Measurements from ENCODE around the gene MCL1. TPM values are rescaled to one million over a fixed set of nuclear protein-coding genes. Genes with fewer than 3 reads are reported as not detected.

Gene MCL1
- total RNA-seq, 1 experiment from 2014 or later, result 145 TPM

DNA sequence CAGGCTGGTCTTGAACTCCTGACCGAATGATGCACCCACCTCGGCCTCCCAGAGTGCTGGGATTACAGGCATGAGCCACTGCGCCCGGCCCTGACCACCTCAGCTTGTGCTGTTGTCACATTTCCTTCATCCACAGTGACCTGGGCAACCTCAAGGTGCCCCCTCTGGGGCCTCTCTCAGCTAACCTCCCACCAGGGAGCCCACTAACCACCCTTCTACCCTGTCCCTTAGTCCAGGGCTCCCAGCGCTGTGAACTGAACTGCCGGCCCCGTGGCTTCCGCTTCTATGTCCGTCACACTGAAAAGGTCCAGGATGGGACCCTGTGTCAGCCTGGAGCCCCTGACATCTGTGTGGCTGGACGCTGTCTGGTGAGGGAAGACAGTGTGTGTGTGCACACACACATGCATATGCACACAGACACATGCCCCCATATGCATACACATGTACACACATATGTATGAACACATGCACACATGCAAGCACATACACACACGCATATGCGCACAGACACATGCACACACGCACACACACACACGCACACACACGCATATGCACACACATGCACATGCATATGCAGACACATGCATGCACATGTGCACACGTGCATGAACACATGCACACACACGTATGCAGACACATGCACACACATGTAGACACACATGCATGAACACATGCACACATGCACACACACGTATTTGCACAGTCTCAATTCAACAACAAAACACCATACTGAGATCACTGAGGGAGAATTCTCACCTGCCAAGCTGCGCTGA lies 24.0 kb downstream of the MCL1 start:
- BruUV-seq (replicated peaks), result no TSS peak
- peaks cover 40% of the 10 kb centered on the region for H3K4me1 ChIP-seq (replicated peaks; ENCODE audit: insufficient read depth)
- TF ChIP-seq EZH2 (IDR thresholded peaks at IDR 0.05; ENCODE audit: low read depth) (no peak), CTCF (conservative IDR thresholded peaks at IDR 0.05) (no peak)
- no peaks in the 10 kb centered on the region for H3K27me3 ChIP-seq (ENCODE audit: insufficient read depth, low read depth)
- H3F3A ChIP-seq (ENCODE audit: insufficient read depth, low read depth), result peaks cover 54% of the 10 kb centered on the region
- no peaks in the 10 kb centered on the region for H3K9me2 ChIP-seq (ENCODE audit: insufficient read depth)
- no peak overlapping the region for H2AFZ ChIP-seq
- DNase-seq, result no peak
- POLR2A ChIA-PET (ENCODE audit: unreplicated experiment), result interaction anchor here (0.6 kb wide), 1 partner anchor 19 kb away, joined by 6 read pairs; no protein-coding TSS in a partner anchor
- peaks cover 13% of the 10 kb centered on the region for H3K79me2 ChIP-seq (ENCODE audit: low read depth)
- CTCF ChIA-PET, result interaction anchor here (0.6 kb wide), 1 partner anchor 711 kb away, joined by 5 read pairs; no protein-coding TSS in a partner anchor
- no peak overlapping the region for H3K4me2 ChIP-seq
- no peaks in the 10 kb centered on the region for H4K20me1 ChIP-seq (ENCODE audit: insufficient read depth)
- H3K4me3 ChIP-seq, result no peak overlapping the region
- no peaks in the 10 kb centered on the region for H3K9me3 ChIP-seq (ENCODE audit: insufficient read depth, low read depth)
- no peaks in the 10 kb centered on the region for H3K36me3 ChIP-seq (ENCODE audit: low read depth)
- intact Hi-C loops (cut with micrococcal nuclease; ENCODE audit: unreplicated experiment), result no loop called here
- no peak overlapping the region for H3K27ac ChIP-seq

DNA sequence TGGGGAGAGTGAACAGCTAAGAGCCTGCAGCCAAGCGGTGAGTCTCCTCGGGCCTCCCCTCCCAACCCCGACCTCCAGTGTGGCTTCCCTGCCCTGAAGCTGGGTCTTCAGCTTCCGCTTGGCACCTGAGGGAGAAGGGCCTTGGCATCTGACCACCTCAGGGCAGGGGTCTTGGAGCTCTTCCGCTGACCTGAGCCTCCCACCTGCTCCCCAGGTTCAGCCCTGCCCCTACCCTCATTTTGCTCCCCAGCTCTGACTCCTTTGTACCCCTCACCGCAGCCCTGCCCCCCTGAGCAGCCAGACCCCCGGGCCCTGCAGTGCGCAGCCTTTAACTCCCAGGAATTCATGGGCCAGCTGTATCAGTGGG lies 25.3 kb downstream of the MCL1 start:
- Histone ChIP-seq H3K4me1 (replicated peaks; ENCODE audit: insufficient read depth) (peaks cover 46% of the 10 kb centered on the region), H3K36me3 (ENCODE audit: low read depth) (no peaks in the 10 kb centered on the region), H3K79me2 (ENCODE audit: low read depth) (peaks cover under 1% of the 10 kb centered on the region; the same call in 1 of the 2 replicates), H3K9me3 (ENCODE audit: insufficient read depth, low read depth) (no peaks in the 10 kb centered on the region), H3F3A (ENCODE audit: insufficient read depth, low read depth) (peaks cover 57% of the 10 kb centered on the region), H4K20me1 (ENCODE audit: insufficient read depth) (no peaks in the 10 kb centered on the region), H3K27ac (no peak overlapping the region), H3K4me2 (no peak overlapping the region), H3K4me3 (no peak overlapping the region), H3K9me2 (ENCODE audit: insufficient read depth) (no peaks in the 10 kb centered on the region), H2AFZ (no peak overlapping the region), H3K27me3 (ENCODE audit: insufficient read depth, low read depth) (no peaks in the 10 kb centered on the region)
- POLR2A ChIA-PET (ENCODE audit: unreplicated experiment), result no interaction called here
- TF ChIP-seq CTCF (conservative IDR thresholded peaks at IDR 0.05) (no peak), EZH2 (IDR thresholded peaks at IDR 0.05; ENCODE audit: low read depth) (no peak)
- no peak for DNase-seq
- intact Hi-C loops (cut with micrococcal nuclease; ENCODE audit: unreplicated experiment), result loop anchor here (5.0 kb wide), 1 partner anchor 67 kb away; the partner anchor contains the start of gene TARS2
- CTCF ChIA-PET, result no interaction called here
- BruUV-seq (replicated peaks), result no TSS peak

GRCh38 chr1:150553392-150554085 lies 25.9 kb downstream of the MCL1 start:
- H3K27ac ChIP-seq, result peak overlapping the region; percentile 56; the same call in 1 of the 2 replicates
- intact Hi-C loops (cut with micrococcal nuclease; ENCODE audit: unreplicated experiment), result loop anchor here (5.0 kb wide), 1 partner anchor 66 kb away; the partner anchor contains the start of gene TARS2
- POLR2A ChIA-PET (ENCODE audit: unreplicated experiment), result no interaction called here

More at GRCh38 chr1:150553392-150554085, 25.9 kb downstream of the MCL1 start:
- CTCF ChIA-PET, result no interaction called here
- TF ChIP-seq CTCF (conservative IDR thresholded peaks at IDR 0.05) (no peak), EZH2 (IDR thresholded peaks at IDR 0.05; ENCODE audit: low read depth) (no peak)
- Histone ChIP-seq H3K9me3 (ENCODE audit: insufficient read depth, low read depth) (no peaks in the 10 kb centered on the region), H3K4me1 (replicated peaks; ENCODE audit: insufficient read depth) (peaks cover 46% of the 10 kb centered on the region), H3K9me2 (ENCODE audit: insufficient read depth) (no peaks in the 10 kb centered on the region), H4K20me1 (ENCODE audit: insufficient read depth) (no peaks in the 10 kb centered on the region), H3K4me2 (peak overlapping the region; percentile 78), H3K36me3 (ENCODE audit: low read depth) (no peaks in the 10 kb centered on the region), H3F3A (ENCODE audit: insufficient read depth, low read depth) (peaks cover 59% of the 10 kb centered on the region), H3K4me3 (no peak overlapping the region), H3K79me2 (ENCODE audit: low read depth) (no peaks in the 10 kb centered on the region), H2AFZ (no peak overlapping the region), H3K27me3 (ENCODE audit: insufficient read depth, low read depth) (no peaks in the 10 kb centered on the region)
- no TSS peak for BruUV-seq (replicated peaks)
- DNase-seq, result no peak
